Natural killer cell (primary cell): ENCODE results near the gene STMN3. TPM values are rescaled to one million over a fixed set of nuclear protein-coding genes. Genes with fewer than 3 reads are reported as not detected.

Experiments used
- ATAC-seq, 3 donors: fragments of 150-1000 bp in 2 of 3; fragments of 200-7000 bp in 1 of 3; cut with Tn5 transposase; 1 replicate in 1 of 3; 2 replicates in 2 of 3; pipeline ENCODE4 v1.10.0; 2021; ENCODE audit warnings: mild to moderate bottlenecking in 2 of 3, moderate library complexity in 2 of 3
- DNase-seq, 2 donors: peaks; one replicate each; pipeline versions ENCODE4 v3.0.0 to v3.0.0-alpha.2; 2013 to 2021; ENCODE audit warnings: mixed read lengths in 1 of 2
- H3K27ac ChIP-seq: one replicate; pipeline ENCODE4 v1.5.1; 2013; ENCODE audit warnings: mild to moderate bottlenecking, low read length
- H3K27me3 ChIP-seq: one replicate; pipeline ENCODE4 v1.6.1; 2013; ENCODE audit warnings: low read length; ENCODE audit not compliant: control insufficient read depth, insufficient read depth
- H3K36me3 ChIP-seq: one replicate; pipeline ENCODE4 v1.6.1; 2013; ENCODE audit warnings: low read length; ENCODE audit not compliant: control insufficient read depth, insufficient read depth
- H3K4me1 ChIP-seq: one replicate; pipeline ENCODE4 v1.6.1; 2013; ENCODE audit warnings: low read length; ENCODE audit not compliant: control insufficient read depth, insufficient read depth
- H3K4me3 ChIP-seq: one replicate; pipeline ENCODE4 v1.5.1; 2013; ENCODE audit warnings: low read length
- H3K9me3 ChIP-seq: one replicate; pipeline ENCODE4 v1.6.1; 2013; ENCODE audit warnings: low read length; ENCODE audit not compliant: control insufficient read depth, insufficient read depth
- H3K27ac Mint-ChIP-seq, 2 donors: one replicate each; pipeline ENCODE4 v1.8.0; 2022; ENCODE audit warnings: mild to moderate bottlenecking in 2 of 2, mixed read lengths in 2 of 2, moderate library complexity in 1 of 2
- H3K27me3 Mint-ChIP-seq, 2 donors: one replicate each; pipeline ENCODE4 v1.8.0; 2022; ENCODE audit warnings: low read depth in 2 of 2, mixed read lengths in 2 of 2
- H3K36me3 Mint-ChIP-seq: one replicate; pipeline ENCODE4 v1.8.0; 2022; ENCODE audit warnings: mixed read lengths
- H3K4me1 Mint-ChIP-seq, 2 donors: one replicate each; pipeline ENCODE4 v1.8.0; 2022; ENCODE audit warnings: mixed read lengths in 2 of 2
- H3K4me3 Mint-ChIP-seq: one replicate; pipeline ENCODE4 v1.8.0; 2022; ENCODE audit warnings: mild to moderate bottlenecking, moderate library complexity, mixed read lengths
- H3K9me3 Mint-ChIP-seq, 2 donors: one replicate each; pipeline ENCODE4 v1.8.0; 2022; ENCODE audit warnings: mixed read lengths in 2 of 2
- CTCF ChIP-seq: fragments of 200-600 bp; IDR thresholded peaks from one replicate; pipeline ENCODE4 v1.8.0; 2022; ENCODE audit warnings: antibody characterized with exemption
- WGBS: methylation state at CpG from one replicate; pipeline ENCODE4 v1.1.7; 2013; ENCODE audit warnings: missing lambda C conversion rate; ENCODE audit not compliant: insufficient coverage; 5-methylcytosine and 5-hydroxymethylcytosine counted together
- intact Hi-C: fragments of 100-400 bp; cut with micrococcal nuclease; formaldehyde crosslinking; loops from one replicate; pipeline ENCODE4 v1.14.2; 2022
- total RNA-seq, 4 donors: library from RNA; stranded (reverse); fragments of 120-200 nt in 1 of 4; gene quantifications; one replicate each; pipeline versions ENCODE4 v1.2.3 to v1.2.4, GENCODE V29; 2013 to 2022

Gene STMN3
- total RNA-seq, 3 donors from 2014 or later (not counting 1 experiment from before 2014, with no cell fraction given): 6.7 to 12.9 (median 8.3) TPM

- Mint-ChIP-seq H3K4me1 (no peaks in the 10 kb centered on the region), H3K27me3 (no peaks in the 10 kb centered on the region), H3K9me3 (no peaks in the 10 kb centered on the region), H3K27ac (no peak overlapping the region), H3K4me3 (no peak overlapping the region), H3K36me3 (no peaks in the 10 kb centered on the region)
- Histone ChIP-seq H3K27ac (no peak overlapping the region), H3K9me3 (no peaks in the 10 kb centered on the region), H3K4me1 (no peaks in the 10 kb centered on the region), H3K36me3 (peaks cover 4% of the 10 kb centered on the region), H3K4me3 (no peak overlapping the region), H3K27me3 (no peaks in the 10 kb centered on the region)
- TF ChIP-seq CTCF: no peak
- ATAC-seq (no peak), DNase-seq (no peak)
- 93% methylated on average over 38 of the region's 38 CpGs for WGBS
- intact Hi-C loops: no loop called here
Observed at GRCh38 chr20:63678667-63679465, 25.6 kb upstream of the STMN3 start.

GRCh38 chr20:63678071-63678470, 24.8 kb upstream of the STMN3 start:
- no peaks in the 10 kb centered on the region for H3K27me3 ChIP-seq
- H3K36me3 ChIP-seq: peaks cover 4% of the 10 kb centered on the region
- H3K4me1 ChIP-seq: no peaks in the 10 kb centered on the region
- DNase-seq: no peak
- no peak for ATAC-seq
- no peak overlapping the region for H3K27ac Mint-ChIP-seq
- WGBS: 93% methylated on average over 13 of the region's 13 CpGs
- H3K9me3 ChIP-seq: no peaks in the 10 kb centered on the region
- H3K4me3 Mint-ChIP-seq: no peak overlapping the region
- H3K4me3 ChIP-seq: no peak overlapping the region
- no peaks in the 10 kb centered on the region for H3K4me1 Mint-ChIP-seq
- TF ChIP-seq CTCF: no peak
- intact Hi-C loops: no loop called here
- H3K9me3 Mint-ChIP-seq: no peaks in the 10 kb centered on the region
- H3K27me3 Mint-ChIP-seq: no peaks in the 10 kb centered on the region
- no peak overlapping the region for H3K27ac ChIP-seq
- no peaks in the 10 kb centered on the region for H3K36me3 Mint-ChIP-seq

GRCh38 chr20:63675681-63676368, 22.6 kb upstream of the STMN3 start:
- Histone ChIP-seq H3K27me3 (no peaks in the 10 kb centered on the region), H3K4me3 (no peak overlapping the region), H3K27ac (no peak overlapping the region), H3K36me3 (peaks cover 7% of the 10 kb centered on the region), H3K9me3 (no peaks in the 10 kb centered on the region), H3K4me1 (no peaks in the 10 kb centered on the region)
- no peaks in the 10 kb centered on the region for H3K4me1 Mint-ChIP-seq
- WGBS: 98% methylated on average over 15 of the region's 20 CpGs
- intact Hi-C loops: no loop called here
- no peaks in the 10 kb centered on the region for H3K36me3 Mint-ChIP-seq
- H3K27me3 Mint-ChIP-seq: no peaks in the 10 kb centered on the region
- ATAC-seq: no peak
- no peak for DNase-seq
- TF ChIP-seq CTCF: no peak
- no peak overlapping the region for H3K4me3 Mint-ChIP-seq
- no peak overlapping the region for H3K27ac Mint-ChIP-seq
- H3K9me3 Mint-ChIP-seq: no peaks in the 10 kb centered on the region
